ENCODE results near the gene S100A14. TPM values are rescaled to one million over a fixed set of nuclear protein-coding genes. Genes with fewer than 3 reads are reported as not detected.

The S100A14 gene
- total RNA-seq, 1 donor from 2014 or later, result not detected

DNA sequence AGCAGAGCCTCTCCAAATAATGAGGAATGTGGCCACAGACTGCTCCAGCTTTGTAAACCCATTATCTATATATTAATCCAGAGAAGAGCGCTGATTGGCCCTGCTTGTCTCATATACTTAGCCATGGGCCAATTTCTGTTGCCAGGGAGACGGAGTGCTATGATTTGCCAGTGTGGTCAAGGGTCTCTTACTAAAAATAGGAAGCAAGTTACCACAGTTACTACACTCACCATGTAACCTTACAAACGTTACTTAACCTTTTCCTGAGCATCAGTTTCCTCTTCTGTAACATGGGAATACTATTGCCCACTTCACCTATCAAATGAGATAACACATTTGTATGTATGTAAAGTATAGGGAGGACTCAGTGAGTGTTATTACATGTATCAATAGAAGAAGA lies 42.8 kb downstream of the S100A14 start:
- no peak overlapping the region for H3K4me3 Mint-ChIP-seq (ENCODE audit: unreplicated experiment)
- H3K27me3 Mint-ChIP-seq (ENCODE audit: unreplicated experiment), result no peaks in the 10 kb centered on the region
- no peak for TF ChIP-seq CTCF (IDR thresholded peaks at IDR 0.05)
- no peak for DNase-seq (ENCODE audit: extremely low spot score, unreplicated experiment)
- no peaks in the 10 kb centered on the region for H3K36me3 Mint-ChIP-seq (ENCODE audit: unreplicated experiment)
- H3K9me3 Mint-ChIP-seq (ENCODE audit: unreplicated experiment), result no peaks in the 10 kb centered on the region
- H3K27ac Mint-ChIP-seq (ENCODE audit: unreplicated experiment), result peak overlapping the region; percentile 83
- H3K4me1 Mint-ChIP-seq (ENCODE audit: unreplicated experiment), result peaks cover 28% of the 10 kb centered on the region

DNA sequence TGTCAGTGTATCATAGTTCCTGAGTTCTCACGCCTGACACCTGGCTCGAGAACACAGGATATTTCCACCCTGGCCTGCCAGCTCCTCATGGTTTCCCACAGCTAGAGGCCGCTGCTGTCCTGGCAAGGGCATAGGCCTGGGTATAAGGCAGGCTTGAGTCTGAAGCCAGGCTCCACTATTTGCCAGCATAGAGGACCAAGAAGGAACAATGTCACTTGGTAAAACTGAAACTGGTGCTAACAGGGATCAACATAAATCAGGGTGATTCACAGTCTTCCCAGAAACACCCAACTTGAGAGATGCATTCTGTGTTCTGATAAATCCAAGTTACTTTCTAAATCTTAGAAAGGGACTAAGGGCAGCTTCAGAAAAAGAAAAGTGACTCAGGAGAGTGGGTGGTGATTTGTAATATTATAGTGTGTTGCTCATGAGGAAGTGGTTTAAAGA lies 43.5 kb downstream of the S100A14 start:
- Mint-ChIP-seq H3K9me3 (ENCODE audit: unreplicated experiment) (no peaks in the 10 kb centered on the region), H3K36me3 (ENCODE audit: unreplicated experiment) (no peaks in the 10 kb centered on the region), H3K27me3 (ENCODE audit: unreplicated experiment) (no peaks in the 10 kb centered on the region), H3K4me3 (ENCODE audit: unreplicated experiment) (no peak overlapping the region), H3K4me1 (ENCODE audit: unreplicated experiment) (peaks cover 28% of the 10 kb centered on the region), H3K27ac (ENCODE audit: unreplicated experiment) (peak overlapping the region; percentile 83)
- no peak for DNase-seq (ENCODE audit: extremely low spot score, unreplicated experiment)
- TF ChIP-seq CTCF (IDR thresholded peaks at IDR 0.05), result peak; percentile 95

DNA sequence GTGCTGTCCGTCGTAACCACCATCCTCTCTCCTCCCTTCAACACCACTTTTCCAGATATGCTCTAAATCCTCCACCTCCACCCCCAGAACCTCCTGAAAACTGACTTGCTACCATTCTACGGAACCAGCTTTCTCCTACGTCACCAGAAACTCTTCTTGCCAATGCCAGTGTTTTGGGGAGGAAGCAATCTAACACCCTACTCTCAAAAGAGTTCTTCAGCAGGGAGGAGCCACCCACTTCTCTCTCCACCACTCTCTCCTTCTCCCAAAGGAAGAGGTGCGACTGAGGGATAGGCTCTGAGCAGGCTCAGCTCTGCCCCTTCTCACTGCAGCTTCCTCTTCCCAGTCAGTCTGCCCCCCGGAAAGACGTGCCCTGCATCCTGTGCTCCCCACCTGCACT lies 44.4 kb downstream of the S100A14 start:
- no peaks in the 10 kb centered on the region for H3K27me3 Mint-ChIP-seq (ENCODE audit: unreplicated experiment)
- DNase-seq (ENCODE audit: extremely low spot score, unreplicated experiment), result no peak
- no peaks in the 10 kb centered on the region for H3K9me3 Mint-ChIP-seq (ENCODE audit: unreplicated experiment)
- H3K4me1 Mint-ChIP-seq (ENCODE audit: unreplicated experiment), result peaks cover 35% of the 10 kb centered on the region
- H3K4me3 Mint-ChIP-seq (ENCODE audit: unreplicated experiment), result no peak overlapping the region
- TF ChIP-seq CTCF (IDR thresholded peaks at IDR 0.05), result no peak
- no peaks in the 10 kb centered on the region for H3K36me3 Mint-ChIP-seq (ENCODE audit: unreplicated experiment)
- H3K27ac Mint-ChIP-seq (ENCODE audit: unreplicated experiment), result peak overlapping the region; percentile 83

GRCh38 chr1:153570874-153571273 lies 45.3 kb downstream of the S100A14 start:
- Mint-ChIP-seq H3K9me3 (ENCODE audit: unreplicated experiment) (no peaks in the 10 kb centered on the region), H3K4me3 (ENCODE audit: unreplicated experiment) (no peak overlapping the region), H3K4me1 (ENCODE audit: unreplicated experiment) (peaks cover 41% of the 10 kb centered on the region), H3K27ac (ENCODE audit: unreplicated experiment) (no peak overlapping the region), H3K36me3 (ENCODE audit: unreplicated experiment) (no peaks in the 10 kb centered on the region), H3K27me3 (ENCODE audit: unreplicated experiment) (no peaks in the 10 kb centered on the region)
- DNase-seq (ENCODE audit: extremely low spot score, unreplicated experiment), result no peak
- TF ChIP-seq CTCF (IDR thresholded peaks at IDR 0.05), result no peak

DNA sequence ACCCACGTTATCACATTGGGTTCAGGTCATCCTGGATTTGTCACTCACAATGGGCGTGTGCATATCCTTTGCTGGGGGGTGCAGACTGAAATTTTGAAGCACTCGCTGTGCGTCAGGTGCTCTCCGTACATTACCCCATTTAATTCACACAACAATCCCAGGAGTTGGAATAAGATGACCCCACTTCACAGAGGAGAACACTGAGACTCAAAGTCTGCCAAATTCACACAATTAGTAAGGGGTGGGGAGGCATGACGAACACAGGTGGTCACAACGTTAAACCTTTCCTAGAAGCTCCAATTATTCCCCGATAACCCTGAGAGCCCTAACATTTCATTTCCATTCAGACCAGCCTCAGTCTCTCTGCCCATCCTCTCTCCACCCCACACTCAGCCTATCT lies 46.7 kb downstream of the S100A14 start:
- Mint-ChIP-seq H3K9me3 (ENCODE audit: unreplicated experiment) (no peaks in the 10 kb centered on the region), H3K27ac (ENCODE audit: unreplicated experiment) (no peak overlapping the region), H3K4me3 (ENCODE audit: unreplicated experiment) (no peak overlapping the region), H3K36me3 (ENCODE audit: unreplicated experiment) (no peaks in the 10 kb centered on the region), H3K27me3 (ENCODE audit: unreplicated experiment) (no peaks in the 10 kb centered on the region), H3K4me1 (ENCODE audit: unreplicated experiment) (peaks cover 53% of the 10 kb centered on the region)
- DNase-seq (ENCODE audit: extremely low spot score, unreplicated experiment), result no peak
- TF ChIP-seq CTCF (IDR thresholded peaks at IDR 0.05), result no peak

All from osteocyte (in vitro differentiated cells).